HCEC 1CT (cell line): ENCODE results near the gene CAMK1D.
"Not testable (repeated sequence)": the region's sequence is repeated elsewhere in the genome, so short reads cannot be mapped to it uniquely, and the experiment has no call there.

Source experiments
- DNase-seq: peaks from one replicate; pipeline ENCODE4 v3.0.0-alpha.2; 2017

The CAMK1D gene

GRCh38 chr10:12470719-12471118 is 121.4 kb downstream of the CAMK1D start:
- no peak for DNase-seq

DNA sequence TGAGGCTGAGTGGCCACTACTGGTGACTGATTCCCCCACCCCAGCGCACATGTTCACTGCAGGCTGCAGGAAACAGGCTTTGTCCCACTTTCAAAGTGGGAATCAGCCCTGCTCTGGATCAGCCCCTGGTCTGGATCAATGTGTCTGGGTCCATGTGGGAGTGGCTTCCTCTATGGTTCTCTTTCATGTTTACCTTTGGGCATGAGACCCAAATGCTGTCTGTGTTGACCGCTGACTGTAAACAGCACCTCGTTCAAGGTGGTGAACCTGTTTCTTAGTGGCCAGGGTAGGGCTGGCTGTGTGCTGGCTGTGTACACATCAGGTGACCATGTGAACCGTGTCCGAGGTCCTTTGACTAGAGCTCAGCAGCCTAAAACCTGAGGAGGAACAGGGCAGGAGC is 121.8 kb downstream of the CAMK1D start:
- no peak for DNase-seq

DNA sequence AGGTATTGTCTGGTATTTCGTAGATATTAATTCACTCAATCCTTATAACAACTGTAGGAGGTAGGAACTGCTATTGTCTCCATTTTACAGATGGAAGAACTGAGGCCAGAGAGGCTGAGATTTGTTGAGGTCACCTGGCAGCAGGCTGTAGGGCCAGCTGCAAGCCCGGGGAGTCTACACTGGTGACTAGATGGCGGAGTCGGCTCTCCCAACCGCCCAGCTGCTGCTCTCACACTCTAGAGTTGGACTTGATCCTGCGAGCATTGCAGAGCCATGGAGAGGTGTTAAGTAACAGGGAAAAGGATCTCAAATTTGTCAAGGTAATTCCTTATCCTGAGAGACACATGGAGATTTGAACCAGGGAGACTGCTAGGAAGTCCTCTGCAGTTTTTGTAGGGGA is 124.1 kb downstream of the CAMK1D start:
- no peak for DNase-seq

DNA sequence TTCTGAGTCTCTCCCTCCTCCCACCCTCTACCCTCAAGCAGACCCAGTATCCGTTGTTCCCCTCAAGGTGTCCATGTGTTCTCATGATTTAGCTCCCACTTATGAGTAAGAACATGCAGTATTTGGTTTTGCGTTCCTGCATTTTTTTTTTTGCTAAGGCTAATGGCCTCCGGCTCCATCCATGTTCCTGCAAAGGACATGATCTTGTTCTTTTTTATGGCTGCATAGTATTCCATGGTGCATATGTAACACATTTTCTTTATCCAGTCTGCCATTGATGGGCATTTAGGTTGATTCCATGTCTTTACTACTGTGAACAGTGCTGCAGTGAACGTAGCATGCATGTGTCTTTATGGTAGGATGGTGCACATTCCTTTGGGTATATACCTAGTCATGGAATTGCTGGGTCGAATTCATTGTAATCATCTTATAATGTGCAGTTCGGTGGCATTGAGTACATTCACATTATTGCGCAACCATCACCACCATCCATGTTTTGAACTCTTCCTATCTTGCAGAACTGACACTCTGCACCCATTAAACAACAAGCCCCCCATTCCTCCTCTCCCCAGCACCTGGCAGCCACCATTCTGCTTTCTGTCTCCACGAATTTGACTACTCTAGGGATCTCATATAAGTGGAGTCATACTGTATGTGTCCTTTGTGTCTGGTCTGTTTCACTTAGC is 125.5 kb downstream of the CAMK1D start:
- no peak for DNase-seq

- no peak for DNase-seq
These were observed 127.3 kb downstream of the CAMK1D start for GRCh38 chr10:12476656-12477055.

DNA sequence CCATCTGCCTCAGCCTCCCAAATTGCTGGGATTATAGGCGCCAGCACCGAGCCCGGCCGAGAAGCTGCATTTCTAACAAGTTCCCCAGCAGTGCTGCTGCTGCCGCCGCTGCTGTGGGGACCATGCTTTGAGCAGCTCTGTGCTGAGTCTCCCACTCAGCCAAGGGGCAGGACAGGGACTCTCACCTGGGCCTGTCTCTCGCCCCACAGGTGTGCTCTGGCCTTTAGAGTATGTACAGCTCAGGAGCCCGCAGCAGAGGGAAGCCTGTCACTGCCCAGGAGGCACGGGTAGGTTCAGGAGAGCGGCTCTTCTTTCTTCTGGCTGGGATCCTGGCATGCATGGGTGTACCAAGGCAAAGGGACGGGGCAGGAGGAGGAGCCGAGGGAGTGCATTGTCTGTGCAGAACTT is 130.1 kb downstream of the CAMK1D start:
- DNase-seq = no peak

DNA sequence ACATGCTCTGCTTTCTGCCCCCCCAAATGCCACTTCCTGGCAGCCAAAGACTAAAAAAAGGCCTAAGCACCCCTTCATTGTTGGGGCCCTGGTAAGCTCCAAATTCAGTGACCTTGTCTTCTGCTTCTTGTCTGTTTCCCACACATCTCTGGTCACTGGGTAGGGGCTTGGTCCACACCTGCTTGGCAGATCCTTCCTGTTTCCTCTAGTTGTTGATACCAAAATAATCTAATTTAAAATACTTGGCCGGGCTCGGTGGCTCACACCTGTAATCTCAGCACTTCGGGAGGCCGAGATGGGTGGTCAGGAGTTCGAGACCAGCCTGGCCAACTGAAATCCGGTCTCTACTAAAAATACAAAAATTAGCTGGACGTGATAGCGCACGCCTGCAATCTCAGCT is 130.6 kb downstream of the CAMK1D start:
- DNase-seq = no peak

DNA sequence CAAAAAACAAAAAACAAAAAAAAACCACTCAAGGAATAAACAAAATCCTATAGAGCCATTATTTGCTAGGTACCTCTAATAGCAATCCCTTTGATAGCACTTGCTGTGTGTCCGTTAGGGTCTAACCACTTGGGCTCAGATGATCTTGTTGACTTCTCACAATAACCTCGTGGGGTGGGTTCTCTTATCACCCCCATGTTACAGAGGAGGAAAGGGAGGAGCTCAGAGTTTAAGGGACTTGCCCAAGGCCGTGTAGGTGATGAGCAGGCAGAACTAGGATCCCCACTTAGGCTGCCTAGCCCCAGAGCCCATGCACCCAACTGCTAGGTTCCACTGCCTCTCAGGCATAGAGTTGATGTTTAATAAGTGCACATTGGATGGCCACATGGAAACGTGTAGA is 131.1 kb downstream of the CAMK1D start:
- DNase-seq = no peak

GRCh38 chr10:12481924-12482323 is 132.6 kb downstream of the CAMK1D start:
- DNase-seq = no peak

GRCh38 chr10:12482587-12482986 is 133.2 kb downstream of the CAMK1D start:
- no peak for DNase-seq

DNA sequence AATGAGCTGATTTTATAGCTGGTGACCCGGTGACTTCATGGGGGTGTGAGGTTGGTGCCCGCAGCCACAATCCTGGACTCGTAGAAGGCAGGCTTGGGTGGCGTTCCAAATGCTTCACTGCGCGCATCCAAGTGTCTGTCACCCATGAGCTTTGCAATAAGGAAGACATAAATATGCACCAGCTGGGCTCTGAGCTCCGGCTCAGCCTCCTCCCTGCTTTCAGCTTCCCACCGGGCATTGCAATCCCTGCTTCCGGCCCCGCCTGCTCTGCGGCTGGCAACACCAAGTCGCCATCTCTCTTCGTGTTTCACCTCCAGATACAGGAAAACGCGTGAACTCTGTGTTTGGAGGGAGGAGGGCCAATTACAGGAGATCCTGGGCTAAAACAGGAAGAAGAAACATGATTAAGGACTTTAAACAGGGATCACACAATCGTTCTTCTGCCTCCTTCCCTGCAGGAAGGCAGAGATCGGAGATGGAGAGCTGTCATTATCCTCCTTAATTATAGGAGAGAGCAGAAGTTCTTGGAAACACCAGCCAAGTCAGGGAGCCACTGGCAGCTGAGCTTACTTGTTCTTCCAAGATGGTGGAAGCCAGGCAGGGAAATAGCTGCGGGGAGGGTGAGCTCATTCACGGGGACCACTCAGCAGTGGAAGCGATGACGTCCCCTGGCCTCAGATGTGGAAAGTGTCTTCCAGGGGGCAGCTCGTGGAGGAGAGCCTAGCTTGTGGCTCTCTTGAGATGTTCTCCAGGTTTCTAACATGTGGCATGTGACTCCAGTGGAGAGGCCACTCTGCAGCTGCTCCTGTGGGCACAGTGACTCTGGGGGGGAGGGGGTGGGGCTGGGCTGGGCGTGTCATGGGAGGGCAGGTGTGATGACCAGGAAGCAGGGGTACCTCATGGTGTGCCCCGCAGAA is 134.9 kb downstream of the CAMK1D start:
- DNase-seq = no peak

DNA sequence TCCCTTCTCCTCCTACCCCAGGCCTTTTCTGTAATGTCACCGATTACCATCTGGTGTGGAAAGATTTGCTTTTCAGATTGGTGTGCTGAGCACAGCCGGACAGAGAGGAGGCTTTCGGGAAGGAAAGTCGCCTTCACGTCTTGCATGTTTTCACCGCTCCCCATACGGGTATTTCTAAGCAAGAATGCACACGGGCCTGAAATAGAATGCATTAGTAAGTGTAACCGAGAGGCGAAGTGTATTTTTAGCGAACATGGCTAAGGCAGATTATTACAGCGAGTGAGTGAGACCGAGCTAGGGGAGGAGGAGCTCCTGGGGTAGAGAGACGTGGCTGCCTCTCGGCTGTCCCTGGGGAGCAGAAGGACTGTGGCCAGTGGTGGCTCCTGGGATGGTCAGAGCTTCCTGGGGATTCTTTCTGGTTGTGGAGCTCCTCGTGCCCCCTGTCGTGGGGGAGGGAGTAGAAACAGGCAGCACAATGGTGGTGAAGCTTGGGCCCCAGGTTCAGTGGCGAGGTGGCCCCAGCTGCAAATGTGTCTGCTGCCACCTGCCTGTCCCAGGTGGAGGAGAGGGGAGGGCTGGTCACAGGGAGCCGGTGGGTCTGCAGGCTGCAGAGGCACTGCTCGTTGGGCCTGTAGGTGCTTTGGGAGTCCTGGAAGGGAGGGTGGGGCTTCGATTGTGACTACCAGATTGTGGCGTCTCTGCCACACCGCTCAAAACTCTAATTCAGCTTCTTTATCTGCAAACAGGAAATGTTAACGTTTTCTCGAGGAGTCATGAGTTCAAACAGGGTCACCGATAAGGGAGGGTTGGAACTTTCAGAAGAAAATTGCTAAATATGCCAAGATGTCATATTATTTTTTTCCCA is 135.8 kb downstream of the CAMK1D start:
- no peak for DNase-seq

GRCh38 chr10:12487366-12487765 is 138.0 kb downstream of the CAMK1D start:
- no peak for DNase-seq

GRCh38 chr10:12488626-12489025 is 139.3 kb downstream of the CAMK1D start:
- DNase-seq = no peak

DNA sequence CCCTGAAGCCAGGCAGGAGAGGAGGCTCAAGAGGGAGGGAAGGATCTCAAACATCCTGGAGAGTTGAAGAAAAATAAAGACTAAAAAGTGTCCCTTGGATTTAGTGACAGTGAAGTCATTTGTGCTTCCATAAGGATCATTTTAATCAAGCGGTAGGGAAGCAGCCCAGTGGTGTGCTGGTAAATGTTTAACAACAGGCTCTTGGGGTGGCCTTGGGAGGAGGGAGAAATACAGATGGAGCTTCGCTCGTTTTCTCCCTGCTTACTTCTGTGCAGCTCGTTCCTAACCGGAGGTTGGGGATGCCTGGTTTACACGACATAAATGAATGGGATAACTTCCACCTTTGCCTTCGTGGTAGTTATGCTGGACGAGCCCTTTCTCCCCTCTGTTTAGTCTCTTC is 140.0 kb downstream of the CAMK1D start:
- no peak for DNase-seq

GRCh38 chr10:12489806-12490205 is 140.5 kb downstream of the CAMK1D start:
- no peak for DNase-seq

DNA sequence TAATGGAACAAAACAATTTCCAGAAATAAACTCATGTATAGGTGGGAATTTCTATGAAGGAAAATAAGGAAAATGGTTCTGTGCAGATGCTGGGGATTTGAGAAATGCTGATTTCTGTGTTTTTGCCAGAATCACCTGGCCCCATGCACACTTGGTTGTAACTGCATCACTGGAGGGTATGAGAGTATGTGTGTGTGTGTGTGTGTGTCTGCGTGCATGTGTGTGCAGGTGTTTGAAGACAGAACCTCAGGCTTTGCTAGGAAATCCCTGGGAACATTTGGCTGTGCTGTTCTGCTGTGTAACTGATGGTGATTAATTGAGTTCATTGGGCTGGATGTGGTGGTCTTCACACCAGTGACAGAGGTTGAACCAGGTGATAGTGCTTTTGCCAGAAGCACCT is 141.6 kb downstream of the CAMK1D start:
- no peak for DNase-seq

DNA sequence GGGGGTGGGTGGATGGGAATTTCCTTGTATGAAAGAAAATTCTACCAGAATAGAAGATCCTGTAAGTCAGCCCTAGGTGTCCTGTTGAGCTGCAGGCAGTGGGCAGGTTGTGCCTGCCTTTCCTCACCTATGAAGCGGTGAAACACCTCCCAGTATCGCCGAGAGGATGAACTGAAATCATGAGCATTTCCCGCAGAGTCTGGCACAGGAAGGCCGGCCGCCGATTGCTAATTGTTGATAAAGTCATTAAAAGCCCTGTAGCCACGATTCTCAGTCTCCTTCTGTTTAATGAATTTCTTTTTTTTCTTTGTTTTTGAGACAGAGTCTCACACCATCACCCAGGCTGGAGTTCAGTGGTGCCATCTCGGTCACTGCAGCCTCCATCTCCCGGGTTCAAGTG is 142.1 kb downstream of the CAMK1D start:
- DNase-seq = no peak

DNA sequence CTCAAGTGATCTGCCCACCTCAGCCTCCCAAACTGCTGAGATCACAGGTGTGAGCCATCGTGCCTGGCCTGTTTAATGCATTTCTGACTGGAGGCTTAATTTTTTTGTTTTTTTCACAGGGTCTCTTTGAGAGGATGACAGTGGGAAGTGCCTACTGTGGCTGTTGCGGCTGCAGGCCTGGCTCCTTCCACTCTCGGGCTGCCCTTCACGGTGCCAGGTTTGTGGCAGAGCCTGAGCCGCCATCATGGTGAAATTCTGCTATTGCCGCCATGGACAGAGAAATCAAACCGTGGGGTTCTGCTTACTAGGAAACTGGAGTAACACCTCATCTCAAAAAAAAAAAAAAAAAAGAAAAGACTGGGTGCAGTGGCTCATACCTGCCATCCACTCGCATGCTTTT is 142.7 kb downstream of the CAMK1D start:
- no peak for DNase-seq

- not testable (repeated sequence) for DNase-seq
These were observed 147.7 kb downstream of the CAMK1D start for GRCh38 chr10:12497046-12497445.

GRCh38 chr10:12499076-12499986 is 150.0 kb downstream of the CAMK1D start:
- no peak for DNase-seq
